Bronchial epithelial cell (primary cell): ENCODE data around the gene MORC2. TPM values are rescaled to one million over a fixed set of nuclear protein-coding genes. Genes with fewer than 3 reads are reported as not detected.

Experiments
- DNase-seq: peaks from one replicate; pipeline ENCODE4 v3.0.0-alpha.2; 2010; ENCODE audit warnings: low read depth
- FAIRE-seq: peaks from 2 replicates; lab custom pipeline; 2011; peaks lifted over from hg19 to GRCh38; lab: Jason Lieb, UNC
- H3K27me3 ChIP-seq: 2 replicates; pipeline ENCODE4 v1.5.1; 2011; ENCODE audit warnings: low read length; ENCODE audit not compliant: control insufficient read depth, insufficient read depth
- H3K36me3 ChIP-seq: 2 replicates; pipeline ENCODE4 v1.5.1; 2011; ENCODE audit warnings: low read length; ENCODE audit not compliant: control insufficient read depth, insufficient read depth
- H3K4me3 ChIP-seq: 2 replicates; pipeline ENCODE4 v1.5.1; 2011; ENCODE audit warnings: mild to moderate bottlenecking, low read depth, low read length, control low read depth
- CTCF ChIP-seq: IDR thresholded peaks from 2 replicates; pipeline ENCODE4 v1.5.1; 2011; ENCODE audit warnings: mild to moderate bottlenecking, moderate library complexity, low read length, control low read depth, inconsistent platforms; ENCODE audit not compliant: insufficient read depth, severe bottlenecking
- total RNA-seq: library from RNA; depleted of rRNA; stranded (reverse); fragments of >200 nt; gene quantifications from 2 replicates; pipeline ENCODE4 v1.2.1, GENCODE V29; 2014

Gene MORC2
- total RNA-seq, 1 donor from 2014 or later, result 12.6 TPM

DNA sequence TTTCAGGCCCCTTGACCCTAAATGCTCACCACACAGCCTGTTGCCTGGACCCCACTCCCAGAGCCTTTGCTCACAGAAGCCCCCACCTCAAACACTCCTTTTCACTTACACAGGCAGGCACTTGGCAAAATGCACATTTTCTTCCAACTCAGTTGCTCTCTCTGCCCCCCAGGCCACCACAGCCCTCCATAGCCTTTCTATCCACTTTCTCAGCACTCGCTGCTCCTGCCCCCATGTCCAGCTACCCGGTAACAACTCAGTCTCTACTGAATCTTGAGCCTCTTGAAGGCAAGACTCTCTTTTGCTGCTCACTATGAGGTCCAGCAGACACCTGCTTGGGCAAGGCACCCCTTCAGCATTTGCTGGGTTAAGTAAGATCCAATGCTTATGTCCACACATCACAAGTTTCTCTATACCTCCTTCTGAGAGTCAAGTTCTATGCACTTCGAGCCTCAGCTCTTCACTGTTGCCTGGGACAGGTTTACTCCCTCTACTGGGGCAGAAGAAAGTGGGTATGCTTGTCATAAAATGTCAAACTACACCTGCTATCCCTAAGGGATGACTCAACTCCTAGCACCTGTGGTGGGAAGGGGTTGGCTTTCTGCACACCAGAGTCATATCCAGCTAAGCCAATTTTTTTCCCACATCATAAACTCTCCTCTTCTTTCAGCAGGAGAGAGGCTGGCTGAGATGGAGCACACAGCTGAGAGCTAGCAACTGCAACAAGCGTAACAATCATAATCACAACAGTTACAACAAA is 36.9 kb downstream of the MORC2 start:
- Histone ChIP-seq H3K27me3 (no peaks in the 10 kb centered on the region), H3K36me3 (peaks cover 42% of the 10 kb centered on the region), H3K4me3 (no peak overlapping the region)
- no peak for TF ChIP-seq CTCF
- FAIRE-seq, result peak; percentile 50
- no peak for DNase-seq

DNA sequence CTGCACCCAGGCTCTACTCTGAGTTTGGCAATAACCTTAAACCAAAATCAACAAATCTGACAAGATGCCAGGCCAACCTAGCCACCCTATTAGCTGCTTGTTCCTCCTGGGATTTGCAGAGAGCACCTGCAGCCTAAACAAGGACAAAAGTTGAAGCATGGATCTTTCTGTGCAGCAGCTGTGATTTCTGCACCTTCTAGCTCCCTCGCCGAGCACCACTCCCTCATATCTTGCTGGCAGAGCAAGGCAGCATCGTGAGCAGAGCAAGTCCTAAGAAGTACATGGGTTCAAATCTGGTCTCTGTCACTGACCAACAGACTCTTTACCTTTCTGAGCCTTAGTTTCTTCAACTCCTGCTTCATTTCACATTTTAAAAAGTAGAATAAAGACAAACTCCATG is 38.3 kb downstream of the MORC2 start:
- no peak for FAIRE-seq

DNA sequence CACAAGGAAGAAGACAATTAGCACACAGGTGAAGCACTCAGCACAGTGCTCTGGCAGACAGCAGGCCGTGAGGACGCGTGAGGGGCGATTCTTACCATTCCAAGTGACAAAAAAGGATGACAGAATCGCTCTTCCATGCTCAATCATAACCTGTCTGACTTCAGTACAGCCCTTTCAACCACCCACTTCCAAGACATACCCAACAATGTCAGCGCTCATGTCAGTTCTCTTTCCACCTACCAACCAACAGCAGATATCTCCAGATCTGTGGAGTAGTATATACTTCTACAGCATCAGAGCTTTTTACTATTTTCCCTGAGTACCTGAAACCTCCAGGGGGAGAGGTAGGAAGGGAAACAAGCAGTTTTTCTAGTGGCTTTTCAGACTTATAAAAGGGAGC is 40.2 kb downstream of the MORC2 start:
- Histone ChIP-seq H3K27me3 (no peaks in the 10 kb centered on the region), H3K4me3 (no peak overlapping the region), H3K36me3 (peaks cover 27% of the 10 kb centered on the region)
- DNase-seq (no peak), FAIRE-seq (peak; percentile 7)
- no peak for TF ChIP-seq CTCF

More for the DNA sequence above, 38.3 kb downstream of the MORC2 start:
- Histone ChIP-seq H3K4me3 (no peak overlapping the region), H3K27me3 (no peaks in the 10 kb centered on the region), H3K36me3 (peaks cover 40% of the 10 kb centered on the region)
- no peak for DNase-seq
- TF ChIP-seq CTCF, result no peak

- no peak for TF ChIP-seq CTCF
- Histone ChIP-seq H3K27me3 (no peaks in the 10 kb centered on the region), H3K36me3 (peaks cover 23% of the 10 kb centered on the region), H3K4me3 (no peak overlapping the region)
- FAIRE-seq (peak; percentile 13), DNase-seq (no peak)
Measured at GRCh38 chr22:30927806-30928205, 40.8 kb downstream of the MORC2 start.

DNA sequence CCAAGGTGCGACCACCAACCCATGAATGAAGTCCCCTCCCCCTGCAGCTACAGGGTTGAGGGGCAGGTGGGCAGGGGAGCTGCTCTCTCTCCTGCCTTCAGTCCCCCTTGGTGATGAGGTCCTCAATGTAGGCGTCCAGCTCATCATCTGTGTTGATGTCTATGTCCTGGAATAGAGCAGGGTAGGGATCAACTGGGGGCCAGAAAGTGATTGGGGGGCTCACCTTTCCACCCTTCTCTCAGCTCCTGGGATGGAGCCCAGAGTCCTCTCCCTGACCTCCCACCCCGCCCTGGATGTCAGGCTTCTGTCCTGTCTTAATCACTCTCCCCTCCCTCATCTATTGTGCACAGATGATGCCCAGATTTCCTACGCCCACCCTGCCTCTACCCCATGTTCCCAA is 41.9 kb downstream of the MORC2 start:
- no peaks in the 10 kb centered on the region for H3K27me3 ChIP-seq
- no peak overlapping the region for H3K4me3 ChIP-seq
- peaks cover 15% of the 10 kb centered on the region for H3K36me3 ChIP-seq
- FAIRE-seq (no peak), DNase-seq (no peak)
- no peak for TF ChIP-seq CTCF

GRCh38 chr22:30925667-30926066 is 42.9 kb downstream of the MORC2 start:
- H3K4me3 ChIP-seq, result no peak overlapping the region
- FAIRE-seq, result no peak
- H3K27me3 ChIP-seq, result no peaks in the 10 kb centered on the region
- DNase-seq, result no peak
- H3K36me3 ChIP-seq, result peaks cover 11% of the 10 kb centered on the region
- TF ChIP-seq CTCF, result no peak
